Nucleus accumbens (tissue), 56 donors: ENCODE results near the gene DLG1.
"Not testable (repeated sequence)": the region's sequence is repeated elsewhere in the genome, so short reads cannot be mapped to it uniquely, and the experiment has no call there.

Experiments
- DNase-seq, 56 donors: peaks; one replicate each; lab custom pipeline; 2025; lab: John Stamatoyannopoulos, UW

The DLG1 gene

DNA sequence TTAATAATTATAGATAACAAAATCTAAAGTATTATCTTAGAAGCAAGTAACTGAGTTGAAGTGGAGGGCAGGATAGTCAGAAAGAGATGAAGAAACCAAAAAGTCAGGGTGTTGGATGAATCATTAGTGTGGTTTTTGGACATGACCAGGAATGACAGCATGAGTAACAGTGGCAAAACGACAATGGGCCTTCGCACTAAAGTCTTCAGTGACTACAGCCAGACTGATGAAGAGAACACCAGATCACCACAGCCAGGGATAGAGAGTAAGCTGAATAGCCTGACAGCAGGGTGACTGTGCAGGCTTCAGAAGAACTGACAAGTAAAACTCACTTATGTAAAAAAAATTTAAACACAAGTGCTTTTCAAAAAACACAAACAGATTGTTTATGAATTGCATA lies 172.8 kb downstream of the DLG1 start:
- no peak for DNase-seq

DNA sequence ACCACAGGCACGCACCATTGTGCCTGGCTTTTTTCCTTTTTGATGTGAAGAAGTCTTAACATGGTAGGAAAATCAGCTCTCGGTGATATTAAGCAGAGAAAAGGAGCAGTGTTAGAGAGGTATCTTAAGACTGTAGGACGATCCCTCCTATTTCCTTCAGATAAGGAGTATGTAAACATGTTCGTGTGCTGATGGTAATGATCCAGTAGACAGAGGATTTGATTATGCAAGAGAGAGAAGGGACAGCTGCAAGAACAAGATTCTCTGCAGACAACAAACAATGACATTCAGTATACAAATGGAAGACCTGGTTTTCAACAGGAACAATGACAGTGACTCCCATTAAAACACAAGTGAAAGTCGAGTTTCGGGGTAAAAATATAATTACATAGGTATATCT lies 173.7 kb downstream of the DLG1 start:
- no peak for DNase-seq

DNA sequence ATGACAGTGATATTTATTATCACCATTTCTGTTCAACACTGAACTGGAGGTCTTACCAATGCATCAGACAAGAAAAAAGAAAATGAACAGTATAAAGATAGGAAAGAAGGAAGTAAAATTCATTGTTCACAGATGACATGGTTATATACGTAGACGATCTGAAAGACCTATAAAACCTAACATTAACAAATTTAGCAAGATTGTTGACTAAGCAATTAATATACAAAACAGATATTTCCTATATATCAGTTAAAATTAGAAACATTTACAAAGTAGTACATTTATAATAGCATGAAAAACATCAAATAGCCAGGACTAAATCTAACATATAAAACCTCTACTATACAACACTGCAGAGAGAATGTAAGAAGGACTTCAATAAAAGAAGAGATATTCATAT lies 176.0 kb downstream of the DLG1 start:
- DNase-seq, result no peak

DNA sequence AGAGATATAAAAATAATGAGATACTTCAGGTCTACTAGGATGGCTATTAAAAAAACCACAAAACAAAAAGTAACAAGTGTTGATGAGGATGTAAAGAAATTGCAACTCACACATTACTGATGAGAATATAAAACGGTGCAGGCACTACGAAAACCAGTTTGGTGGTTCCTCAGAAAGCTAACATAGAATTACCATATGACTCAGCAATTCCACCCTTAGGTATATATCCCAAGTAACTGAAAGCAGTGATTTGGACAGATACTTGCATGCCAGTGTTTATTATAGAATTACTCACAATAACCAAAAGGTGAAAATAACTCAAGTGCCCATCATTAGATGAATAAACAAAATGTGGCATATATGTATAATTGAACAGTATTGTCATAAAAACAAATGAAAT lies 181.3 kb downstream of the DLG1 start:
- no peak for DNase-seq

DNA sequence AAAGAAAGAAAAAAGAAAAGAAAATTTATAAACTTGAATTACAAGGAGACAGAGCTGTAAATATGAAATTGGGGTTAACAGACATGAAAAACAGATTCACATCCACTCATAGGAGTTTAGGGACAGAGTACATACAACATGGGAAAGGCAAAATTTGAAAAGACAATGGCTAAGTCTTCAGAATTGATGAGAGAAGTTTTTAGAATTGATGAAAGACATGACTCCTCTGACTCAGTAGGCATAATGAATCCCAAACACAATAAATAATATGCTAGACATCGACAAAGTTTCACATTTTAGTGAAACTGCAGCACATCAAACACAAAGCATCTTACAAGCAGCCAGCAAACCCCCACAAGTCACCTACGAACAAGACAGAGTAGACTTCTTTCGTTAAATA lies 184.4 kb downstream of the DLG1 start:
- no peak for DNase-seq

DNA sequence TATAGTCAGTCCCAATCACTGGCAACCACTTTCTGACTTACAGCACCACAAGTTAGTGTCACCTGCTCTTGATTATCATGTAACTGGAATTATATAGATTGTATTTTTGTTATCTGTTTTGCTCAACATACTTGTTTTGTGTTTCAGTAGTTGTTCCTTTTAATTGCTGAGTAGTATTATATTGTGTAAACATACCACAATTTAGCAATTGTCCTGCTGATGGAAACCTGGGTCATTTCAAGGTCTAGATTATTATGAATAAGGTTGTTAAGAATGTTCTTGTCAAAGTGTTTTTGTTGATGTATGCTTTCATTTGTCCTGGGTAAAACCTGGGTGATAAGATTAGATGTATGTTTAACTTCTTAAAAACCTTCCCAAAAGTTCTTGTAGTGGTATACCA lies 186.7 kb downstream of the DLG1 start:
- DNase-seq, result no peak

DNA sequence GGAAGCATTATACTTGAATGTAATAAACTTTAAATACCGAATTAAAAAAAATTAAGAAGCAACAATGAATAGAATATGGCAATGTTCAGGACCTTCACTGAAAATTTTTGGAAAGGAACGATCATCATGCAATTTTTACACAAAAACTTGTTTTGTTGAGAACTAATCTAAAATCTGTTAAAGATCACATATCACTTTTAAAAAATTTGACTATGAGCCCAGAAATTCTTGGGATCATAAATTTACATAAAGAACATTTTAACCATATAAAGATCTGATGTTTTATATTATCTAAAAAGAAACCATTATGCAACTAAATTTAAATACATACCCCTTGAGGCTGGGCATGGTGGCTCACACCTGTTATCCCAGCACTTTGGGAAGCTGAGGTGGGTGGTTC lies 192.6 kb downstream of the DLG1 start:
- no peak for DNase-seq

DNA sequence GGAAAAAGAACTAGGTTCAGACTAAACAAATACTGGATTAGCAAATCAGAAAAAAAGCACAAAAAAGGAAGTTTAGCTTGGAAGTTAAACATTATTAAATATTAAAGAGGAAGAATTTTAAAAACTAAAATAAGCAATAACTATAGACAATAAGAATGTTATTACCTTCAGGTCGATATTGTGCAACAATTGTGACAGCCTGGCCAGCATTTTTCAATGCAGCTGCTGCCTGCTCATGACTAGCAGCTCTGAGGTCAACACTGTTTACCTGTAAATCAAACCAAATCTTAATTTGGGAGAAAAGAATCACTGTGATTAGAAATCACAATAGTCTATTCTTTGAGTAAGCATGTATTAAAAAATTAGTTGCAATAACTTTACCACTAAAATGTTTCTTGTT lies 193.7 kb downstream of the DLG1 start:
- no peak for DNase-seq

DNA sequence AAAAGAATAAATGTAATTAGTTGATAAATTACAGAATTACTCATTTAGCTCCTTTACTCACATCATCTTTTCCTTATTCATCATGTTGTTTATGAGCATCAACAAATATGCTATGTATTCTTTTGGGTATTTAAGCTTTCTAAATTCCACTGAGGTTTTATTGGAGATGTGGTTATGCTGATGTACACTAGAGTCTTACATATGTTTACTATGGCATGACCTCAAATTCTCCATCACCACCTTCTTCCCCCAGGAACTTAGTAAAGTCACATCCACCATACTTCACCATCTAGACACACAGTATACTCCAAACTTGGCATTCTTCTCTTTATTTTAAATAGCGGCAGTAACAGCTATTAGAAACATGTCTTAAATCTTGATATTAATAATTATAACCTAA lies 194.6 kb downstream of the DLG1 start:
- no peak for DNase-seq

DNA sequence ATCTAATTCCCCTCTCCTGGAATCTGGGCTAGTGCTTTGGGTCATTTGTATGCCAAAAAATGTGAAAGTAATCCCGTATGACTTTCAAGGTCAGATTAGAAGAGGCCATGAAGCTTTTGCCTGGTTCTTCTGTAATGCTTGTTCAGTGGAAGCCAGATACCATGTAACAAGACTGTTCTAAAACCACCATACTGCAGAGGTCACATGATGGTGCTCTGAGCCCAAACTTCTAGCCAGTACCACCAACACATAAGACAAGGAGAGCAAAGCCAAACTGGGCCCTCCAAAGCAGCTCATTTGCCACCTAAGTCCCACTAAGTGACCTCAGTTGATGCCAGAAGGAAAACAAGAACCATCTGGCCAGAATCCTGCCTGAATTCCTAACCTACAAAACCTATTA lies 204.5 kb downstream of the DLG1 start:
- no peak for DNase-seq

DNA sequence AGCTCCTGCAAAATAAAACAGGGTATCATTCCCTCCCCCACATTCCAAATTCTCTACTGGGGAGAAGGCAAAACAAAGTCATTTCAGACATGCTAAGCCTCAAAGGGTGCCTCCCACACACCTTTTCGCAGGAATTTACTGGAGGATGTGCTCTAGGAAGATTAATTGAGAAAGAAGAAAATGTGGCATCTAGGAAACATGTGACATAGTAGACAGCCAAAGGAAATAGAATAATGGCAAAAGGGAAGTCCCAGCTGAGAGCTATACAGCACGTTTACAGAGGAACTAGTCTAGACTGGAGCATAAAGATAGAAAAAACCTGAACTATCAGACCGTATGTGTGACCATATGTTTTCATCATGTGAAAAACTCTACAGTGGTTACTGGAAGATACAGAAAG lies 210.0 kb downstream of the DLG1 start:
- peak in 3 of 56 donors; percentile 3 to 16 (median 12) for DNase-seq

DNA sequence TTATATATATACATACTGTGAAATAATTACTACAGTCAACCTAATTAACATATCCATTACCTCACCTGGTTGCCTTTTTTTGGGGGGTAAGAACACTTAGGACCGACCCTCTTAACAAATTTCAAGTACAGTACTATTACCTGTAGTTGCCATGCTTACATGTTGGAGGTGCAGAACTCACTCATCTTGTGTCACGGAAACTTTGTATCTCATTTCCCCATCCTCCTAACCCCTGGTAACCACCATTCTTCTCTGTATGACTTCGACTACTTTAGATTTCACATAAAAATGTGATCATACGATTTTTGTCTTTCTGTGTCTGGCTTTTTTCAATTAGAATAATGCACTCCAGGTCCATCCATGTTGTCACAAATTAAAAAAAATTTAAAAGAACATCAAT lies 213.3 kb downstream of the DLG1 start:
- DNase-seq, result no peak

DNA sequence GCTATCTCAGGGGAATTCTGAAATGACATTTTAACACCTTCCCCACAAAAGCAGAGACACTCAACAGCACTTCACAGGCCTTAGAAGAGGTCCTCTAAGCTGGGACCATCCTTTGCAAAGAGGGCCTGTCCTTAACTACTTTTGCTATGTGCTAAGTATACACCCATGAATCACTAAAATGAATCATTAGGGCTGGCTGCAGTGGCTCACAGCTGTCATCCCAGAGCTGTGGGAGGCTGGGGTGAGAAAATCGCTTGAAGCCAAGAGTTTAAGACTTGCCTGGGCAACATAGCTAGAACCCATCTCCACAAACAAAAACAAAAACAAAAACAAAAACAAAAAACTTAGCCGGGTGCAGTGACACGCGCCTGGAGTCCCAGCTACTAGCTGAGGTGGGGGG lies 214.9 kb downstream of the DLG1 start:
- DNase-seq, result peak in 9 of 56 donors; percentile 3 to 31 (median 12)

DNA sequence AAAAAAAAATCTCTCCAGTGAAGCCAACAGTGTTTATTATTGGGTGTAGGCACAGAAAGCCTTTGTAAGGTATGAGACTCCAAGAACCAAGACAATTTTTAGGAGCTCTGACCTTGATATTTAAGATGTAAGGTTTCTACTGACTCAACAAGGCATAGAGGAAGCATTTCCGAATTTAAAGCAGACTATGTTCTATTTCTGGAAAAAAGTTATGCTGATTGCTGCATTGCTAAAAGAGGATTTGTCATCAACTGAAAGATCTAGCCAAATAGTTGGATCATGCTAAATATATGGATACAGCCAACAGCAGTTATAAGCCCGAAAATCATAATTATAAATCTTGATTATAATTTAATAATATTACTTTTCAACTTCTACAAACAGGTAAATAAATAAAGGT lies 215.5 kb downstream of the DLG1 start:
- DNase-seq, result no peak

DNA sequence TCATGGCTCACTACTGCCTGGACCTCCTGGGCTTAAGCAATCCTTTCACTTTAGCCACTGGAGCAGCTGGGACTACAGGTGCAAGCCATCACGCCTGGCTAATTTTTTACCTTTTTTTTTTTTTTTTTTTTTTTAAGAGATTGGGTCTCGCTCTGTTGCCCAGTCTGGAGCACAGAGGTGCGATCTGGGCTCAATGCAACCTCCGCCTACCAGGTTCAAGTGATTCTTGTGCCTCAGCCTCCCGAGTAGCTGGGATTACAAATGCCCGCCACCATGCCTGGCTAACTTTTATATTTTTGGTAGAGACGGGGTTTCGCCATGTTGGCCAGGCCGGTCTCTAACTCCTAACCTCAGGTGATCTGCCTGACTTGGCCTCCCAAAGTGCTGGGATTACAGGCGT lies 218.1 kb downstream of the DLG1 start:
- no peak for DNase-seq

DNA sequence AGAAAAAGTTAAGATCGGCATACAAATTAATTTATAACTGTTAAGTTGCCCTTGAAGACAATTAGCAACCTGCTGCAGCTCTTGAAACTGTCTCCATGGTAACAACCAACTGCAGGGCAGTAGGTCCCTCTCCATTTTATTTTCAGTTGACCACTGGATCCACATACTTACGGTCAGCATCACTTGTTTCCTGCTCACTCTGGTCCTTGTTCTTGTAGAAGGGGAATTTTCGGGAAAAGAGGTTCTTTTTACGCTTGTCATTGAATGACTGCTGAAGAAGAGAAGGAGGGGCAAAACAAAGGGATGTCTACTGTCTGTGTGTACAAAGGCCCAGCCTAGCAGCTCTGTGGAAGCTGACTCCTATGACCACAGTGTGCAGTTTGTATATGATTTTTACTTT lies 222.0 kb downstream of the DLG1 start:
- no peak for DNase-seq

DNA sequence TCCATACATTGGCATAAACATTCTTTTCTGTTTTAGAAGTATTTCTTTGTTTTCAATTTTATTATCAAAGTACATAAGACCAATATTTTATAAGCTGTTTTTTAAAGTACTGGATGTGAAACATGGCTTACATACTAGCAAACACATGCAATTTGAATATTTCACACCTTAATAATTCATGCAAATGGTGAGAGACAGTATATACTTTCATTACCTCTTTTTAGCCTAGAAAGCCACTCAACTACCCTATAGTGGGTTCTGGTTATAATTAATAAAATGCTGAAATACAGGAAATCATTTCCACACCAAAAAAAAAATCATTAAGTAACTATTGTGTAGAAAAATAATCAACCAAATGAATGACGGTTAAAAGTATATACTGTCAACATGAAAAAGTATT lies 230.3 kb downstream of the DLG1 start:
- no peak for DNase-seq

DNA sequence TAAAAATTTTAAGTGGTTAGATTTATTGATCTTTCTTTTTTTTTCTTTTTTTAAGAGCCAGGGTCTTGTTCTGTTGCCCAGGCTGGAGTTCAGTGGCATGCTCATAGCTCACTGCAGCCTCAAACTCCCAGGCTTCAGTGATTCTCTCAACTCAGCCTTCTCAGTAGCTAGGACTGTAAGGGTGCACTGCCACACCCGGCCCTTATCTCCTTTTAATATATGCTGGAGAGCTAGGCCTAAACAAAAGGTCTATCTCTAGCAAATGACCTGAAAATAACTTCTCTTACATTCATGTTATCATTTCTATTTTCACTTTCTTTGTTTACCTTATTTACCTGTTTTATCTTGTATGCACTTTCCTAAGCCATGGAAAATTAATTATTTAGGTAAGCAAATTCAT lies 233.6 kb downstream of the DLG1 start:
- no peak for DNase-seq

DNA sequence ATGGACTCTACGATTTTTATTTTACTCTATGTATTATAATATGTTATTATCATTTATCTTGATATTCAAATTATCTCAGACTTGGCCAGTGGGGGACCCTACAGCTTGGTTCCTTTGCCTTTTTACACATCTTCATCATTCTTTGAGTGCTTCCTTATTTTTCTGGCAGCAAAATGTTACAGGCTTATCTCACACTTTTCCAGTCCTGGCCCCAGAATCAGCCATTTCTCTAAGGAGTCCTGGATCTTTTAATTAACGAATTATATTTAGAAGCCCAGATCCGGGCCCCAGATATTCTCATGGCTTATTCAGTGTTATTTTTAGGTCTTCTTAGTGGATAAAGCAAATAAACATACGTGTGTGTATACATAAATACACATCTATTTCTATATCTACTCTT lies 236.0 kb downstream of the DLG1 start:
- no peak for DNase-seq

DNA sequence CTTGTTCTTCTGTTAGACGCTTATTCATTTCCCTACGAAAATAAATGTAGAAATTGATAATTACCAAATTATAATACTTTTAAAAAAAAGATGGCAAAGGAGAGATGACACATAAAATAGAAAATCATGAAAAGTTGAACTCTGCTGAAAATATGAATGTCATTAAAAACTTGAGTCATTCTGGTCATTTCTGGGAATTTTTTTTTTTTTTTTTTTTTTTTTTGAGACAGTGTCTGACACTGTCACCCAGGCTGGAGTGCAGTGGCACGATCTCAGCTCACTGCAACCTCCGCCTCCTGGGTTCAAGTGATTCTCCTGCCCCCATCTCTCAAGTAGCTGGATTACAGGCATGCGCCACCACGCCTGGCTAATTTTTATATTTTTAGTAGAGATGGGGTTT lies 246.8 kb downstream of the DLG1 start:
- not testable (repeated sequence) for DNase-seq

DNA sequence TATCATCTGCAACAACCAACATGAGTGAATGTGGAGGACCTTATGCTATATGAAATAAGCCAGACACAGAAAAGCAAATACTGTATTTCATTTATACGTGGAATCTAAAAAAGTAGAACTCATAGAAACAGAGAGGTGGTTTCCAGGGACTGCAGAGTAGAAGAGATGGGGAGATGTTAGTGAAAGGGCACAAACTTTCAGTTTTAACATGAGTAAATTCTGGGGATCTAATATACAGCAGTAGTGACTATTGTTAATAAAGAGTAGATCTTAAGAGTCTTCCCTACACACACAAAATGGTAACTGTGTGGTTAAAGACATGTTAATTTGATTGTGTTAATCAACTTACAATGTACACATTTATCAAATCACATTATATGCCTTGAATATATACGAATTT lies 247.9 kb downstream of the DLG1 start:
- no peak for DNase-seq

DNA sequence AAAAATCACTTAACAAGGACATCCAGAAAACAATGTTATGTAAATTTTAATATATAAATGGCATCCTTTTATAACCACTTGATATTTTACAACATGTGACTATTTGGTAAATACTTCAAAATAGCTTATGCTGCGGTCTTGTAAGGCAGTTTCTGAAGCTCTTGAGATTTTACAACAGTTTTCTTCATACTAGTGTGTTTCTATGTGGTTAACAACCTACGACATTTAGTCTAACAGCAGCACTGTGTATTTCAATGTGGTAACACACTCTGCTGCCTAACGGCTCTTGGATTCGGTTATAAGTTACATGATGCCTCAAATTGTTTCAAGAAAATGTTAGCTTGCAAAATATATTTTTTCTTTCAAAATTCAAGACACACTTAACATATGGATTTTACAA lies 255.9 kb downstream of the DLG1 start:
- DNase-seq, result no peak

DNA sequence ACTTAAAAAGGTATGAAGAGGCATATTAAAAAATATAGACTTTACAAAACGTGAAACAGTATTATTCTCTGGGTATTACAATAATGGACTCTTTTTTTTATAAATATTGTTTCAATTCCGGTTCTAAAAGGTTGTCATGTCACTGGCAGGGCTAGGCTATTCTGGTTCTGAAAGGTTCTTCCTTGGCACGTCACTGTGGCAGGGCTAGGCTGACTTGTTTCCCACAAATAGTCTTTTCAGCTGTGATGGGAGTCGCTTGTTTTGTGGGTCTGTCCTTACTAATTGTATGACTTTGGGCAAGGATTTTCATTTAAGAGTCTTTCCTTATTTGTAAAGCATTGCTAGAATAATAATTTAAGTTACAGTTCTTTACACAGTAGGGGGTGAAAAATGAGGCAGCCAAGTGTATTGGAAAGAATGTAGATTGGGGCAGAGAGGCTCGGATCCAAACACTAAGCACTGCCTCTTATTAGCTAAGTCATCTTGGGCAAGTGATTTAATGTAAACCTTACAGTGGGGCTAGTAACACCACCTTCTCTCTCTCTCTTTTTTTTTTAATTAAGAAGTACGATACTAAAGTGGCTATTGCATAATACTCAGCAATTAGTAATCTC lies 256.4 kb downstream of the DLG1 start:
- no peak for DNase-seq
